MCF 10A (cell line): Measurements from ENCODE around the gene MGST1. TPM values are rescaled to one million over a fixed set of nuclear protein-coding genes. Genes with fewer than 3 reads are reported as not detected.

Source experiments
- BruUV-seq: library from RNA; stranded (reverse); fragments of 400-500 nt; replicated peaks from 2 replicates; lab custom pipeline; 2021; lab: Mats Ljungman, UMichigan
- CTCF ChIA-PET: fragments of 300-600 bp; sonication (Branson Sonifier 250); formaldehyde crosslinking; extraction: SDS; loops from one replicate; lab custom pipeline; 2021; ENCODE audit warnings: antibody characterized with exemption, inconsistent platforms; lab: Yijun Ruan, JAX
- POLR2A ChIA-PET: fragments of 300-600, 350-650 bp; sonication (Branson Sonifier 250); formaldehyde crosslinking; extraction: SDS; loops from one replicate; lab custom pipeline; 2020; ENCODE audit warnings: antibody characterized with exemption, inconsistent platforms; lab: Yijun Ruan, JAX
- DNase-seq: peaks from one replicate; pipeline ENCODE4 v3.0.0-alpha.2; 2018; ENCODE audit not compliant: unreplicated experiment
- H3K27ac Mint-ChIP-seq: one replicate; pipeline ENCODE4 v1.8.0; 2022; ENCODE audit warnings: mild to moderate bottlenecking, low read depth, mixed read lengths; ENCODE audit not compliant: unreplicated experiment
- H3K27me3 Mint-ChIP-seq: one replicate; pipeline ENCODE4 v1.8.0; 2022; ENCODE audit warnings: mixed read lengths; ENCODE audit not compliant: insufficient read depth, unreplicated experiment
- H3K36me3 Mint-ChIP-seq: one replicate; pipeline ENCODE4 v1.8.0; 2022; ENCODE audit warnings: mild to moderate bottlenecking, moderate library complexity, mixed read lengths; ENCODE audit not compliant: insufficient read depth, unreplicated experiment
- H3K4me1 Mint-ChIP-seq: one replicate; pipeline ENCODE4 v1.8.0; 2022; ENCODE audit warnings: mixed read lengths; ENCODE audit not compliant: insufficient read depth, unreplicated experiment
- H3K4me3 Mint-ChIP-seq: one replicate; pipeline ENCODE4 v1.8.0; 2022; ENCODE audit warnings: mild to moderate bottlenecking, moderate library complexity, mixed read lengths; ENCODE audit not compliant: unreplicated experiment
- H3K9me3 Mint-ChIP-seq: one replicate; pipeline ENCODE4 v1.8.0; 2022; ENCODE audit warnings: mixed read lengths; ENCODE audit not compliant: unreplicated experiment
- intact Hi-C: fragments of 100-400 bp; cut with micrococcal nuclease; formaldehyde crosslinking; loops from 2 replicates; pipeline ENCODE4 v1.14.1; 2022
- total RNA-seq: library from RNA; stranded (reverse); gene quantifications from 2 replicates; pipeline ENCODE4 v1.2.3, GENCODE V29; 2022
- TF ChIP-seq, protein P1 (sequence below): fragments of 200-600 bp; IDR thresholded peaks from one replicate; pipeline ENCODE4 v1.8.0; 2022; ENCODE audit warnings: antibody characterized with exemption, mild to moderate bottlenecking; ENCODE audit not compliant: unreplicated experiment

Gene MGST1
- total RNA-seq, 1 experiment from 2014 or later: 375 TPM

DNA sequence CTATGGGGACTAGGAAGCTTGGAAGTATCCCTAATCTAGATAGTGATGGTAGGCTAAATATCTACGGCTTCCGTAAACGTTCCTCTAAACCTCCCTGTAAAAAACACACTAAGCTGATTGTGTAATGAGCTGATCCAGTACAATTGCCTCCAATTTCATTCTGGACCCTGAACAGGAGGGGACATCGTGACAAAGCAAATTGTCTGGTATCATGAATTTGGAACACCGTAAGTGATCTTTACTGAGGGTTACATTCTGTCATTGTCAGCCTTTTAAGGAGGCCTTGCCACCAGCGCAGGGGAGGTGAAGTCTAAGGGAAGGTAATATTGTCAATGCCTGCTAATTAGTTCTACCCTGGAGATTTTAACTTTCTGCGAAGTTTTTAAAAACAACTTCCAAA is 487 bp upstream of the MGST1 start:
- Mint-ChIP-seq H3K9me3 (peaks cover 7% of the 10 kb centered on the region), H3K36me3 (peaks cover 35% of the 10 kb centered on the region), H3K4me1 (peaks cover 29% of the 10 kb centered on the region), H3K27ac (peak overlapping the region; percentile 94), H3K27me3 (no peaks in the 10 kb centered on the region), H3K4me3 (peak overlapping the region; percentile 85)
- ChIA-PET CTCF (interaction anchor here (0.6 kb wide), 1 partner anchor 503 kb away, joined by 4 read pairs; no protein-coding TSS in a partner anchor), POLR2A (interaction anchor here (1.6 to 2.2 kb wide), 2 partner anchors 14 to 17 kb away, joined by 5 to 7 read pairs; no protein-coding TSS in a partner anchor)
- BruUV-seq: no TSS peak
- DNase-seq: no peak
- intact Hi-C loops: loop anchor here (2.0 to 5.0 kb wide), 3 partner anchors 14 to 260 kb away; partner anchors contain the start of gene LMO3
- TF ChIP-seq, protein P1, sequence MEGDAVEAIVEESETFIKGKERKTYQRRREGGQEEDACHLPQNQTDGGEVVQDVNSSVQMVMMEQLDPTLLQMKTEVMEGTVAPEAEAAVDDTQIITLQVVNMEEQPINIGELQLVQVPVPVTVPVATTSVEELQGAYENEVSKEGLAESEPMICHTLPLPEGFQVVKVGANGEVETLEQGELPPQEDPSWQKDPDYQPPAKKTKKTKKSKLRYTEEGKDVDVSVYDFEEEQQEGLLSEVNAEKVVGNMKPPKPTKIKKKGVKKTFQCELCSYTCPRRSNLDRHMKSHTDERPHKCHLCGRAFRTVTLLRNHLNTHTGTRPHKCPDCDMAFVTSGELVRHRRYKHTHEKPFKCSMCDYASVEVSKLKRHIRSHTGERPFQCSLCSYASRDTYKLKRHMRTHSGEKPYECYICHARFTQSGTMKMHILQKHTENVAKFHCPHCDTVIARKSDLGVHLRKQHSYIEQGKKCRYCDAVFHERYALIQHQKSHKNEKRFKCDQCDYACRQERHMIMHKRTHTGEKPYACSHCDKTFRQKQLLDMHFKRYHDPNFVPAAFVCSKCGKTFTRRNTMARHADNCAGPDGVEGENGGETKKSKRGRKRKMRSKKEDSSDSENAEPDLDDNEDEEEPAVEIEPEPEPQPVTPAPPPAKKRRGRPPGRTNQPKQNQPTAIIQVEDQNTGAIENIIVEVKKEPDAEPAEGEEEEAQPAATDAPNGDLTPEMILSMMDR: no peak

DNA sequence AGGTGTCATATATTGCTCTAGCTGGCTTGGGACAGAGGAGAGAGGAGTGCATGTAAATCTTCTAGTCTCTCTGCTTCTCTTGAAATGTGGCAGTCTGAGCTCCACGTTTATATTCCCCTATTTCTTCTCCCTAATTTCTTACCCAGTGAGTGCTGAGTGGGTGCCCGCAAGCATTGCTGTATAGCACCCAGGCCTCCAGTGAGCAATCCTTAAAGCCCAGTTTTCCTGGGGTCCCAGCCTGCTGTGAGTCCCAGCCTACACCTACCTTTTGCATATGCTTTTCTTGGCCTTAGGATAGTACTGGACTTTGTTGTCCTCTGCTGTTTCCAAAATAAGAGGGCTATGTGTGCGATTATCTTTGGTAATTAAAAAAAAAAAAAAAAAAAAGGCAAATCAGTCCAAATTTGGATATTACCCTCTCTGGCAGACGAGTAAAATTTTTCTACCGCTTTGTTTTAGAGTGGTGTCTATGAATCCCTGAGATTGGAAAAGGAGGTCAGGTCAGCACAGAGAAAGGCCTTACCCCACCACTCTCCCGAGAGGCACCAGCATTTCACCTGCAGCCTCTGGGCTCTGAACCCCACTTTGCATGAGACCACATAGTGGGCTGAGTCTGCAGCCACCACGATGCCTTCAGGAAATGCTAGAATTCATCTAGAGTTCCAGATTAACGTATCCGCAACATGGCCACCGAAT is 1.1 kb downstream of the MGST1 start:
- CTCF ChIA-PET: interaction anchor here (0.9 kb wide), 2 partner anchors 12 to 177 kb away, joined by 3 to 7 read pairs; no protein-coding TSS in a partner anchor
- TSS peak; percentile 76 for BruUV-seq
- peak overlapping the region; percentile 85 for H3K4me3 Mint-ChIP-seq

DNA sequence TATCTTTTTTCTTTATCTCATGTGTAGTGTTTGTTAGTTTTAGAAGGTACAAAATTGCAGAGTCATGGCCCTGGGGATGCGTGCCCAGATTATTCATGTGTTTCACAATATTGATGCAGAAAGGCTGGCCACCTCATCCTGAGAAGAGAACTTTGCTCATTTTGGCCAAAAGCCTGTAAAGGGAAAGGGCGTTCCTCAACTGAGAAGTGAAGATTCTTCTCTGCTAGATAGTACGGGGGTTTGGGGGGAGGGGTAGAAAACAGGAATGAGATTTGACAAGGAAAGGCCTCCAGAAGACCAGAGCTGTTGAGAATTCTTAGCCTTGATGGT is 1.7 kb downstream of the MGST1 start:
- ChIA-PET POLR2A (interaction anchor here (1.0 to 1.8 kb wide), 4 partner anchors 78 to 438 kb away, joined by 3 to 6 read pairs (median 4); partner anchors contain the start of gene DERA), CTCF (interaction anchor here (0.9 to 3.6 kb wide), 4 partner anchors 11 to 182 kb away, joined by 3 to 20 read pairs (median 4); no protein-coding TSS in a partner anchor)
- BruUV-seq: no TSS peak
- TF ChIP-seq, protein P1: no peak
- peak overlapping the region; percentile 94 for H3K27ac Mint-ChIP-seq
- DNase-seq: peak; percentile 97
- no peaks in the 10 kb centered on the region for H3K9me3 Mint-ChIP-seq
- H3K4me1 Mint-ChIP-seq: peaks cover 31% of the 10 kb centered on the region
- intact Hi-C loops: loop anchor here (2.0 to 5.0 kb wide), 3 partner anchors 40 to 258 kb away; partner anchors contain the start of gene LMO3
- H3K4me3 Mint-ChIP-seq: peak overlapping the region; percentile 85
- peaks cover 56% of the 10 kb centered on the region for H3K36me3 Mint-ChIP-seq
- H3K27me3 Mint-ChIP-seq: no peaks in the 10 kb centered on the region

More for the DNA sequence above, 1.1 kb downstream of the MGST1 start:
- no peaks in the 10 kb centered on the region for H3K9me3 Mint-ChIP-seq
- H3K27me3 Mint-ChIP-seq: no peaks in the 10 kb centered on the region
- H3K36me3 Mint-ChIP-seq: peaks cover 51% of the 10 kb centered on the region
- POLR2A ChIA-PET: interaction anchor here (0.7 to 2.2 kb wide), 12 partner anchors 8 to 465 kb away, joined by 3 to 7 read pairs (median 4); partner anchors contain the start of gene DERA
- H3K4me1 Mint-ChIP-seq: peaks cover 31% of the 10 kb centered on the region
- peak overlapping the region; percentile 94 for H3K27ac Mint-ChIP-seq
- TF ChIP-seq, protein P1: no peak
- DNase-seq: peak; percentile 49
- intact Hi-C loops: loop anchor here (2.0 to 5.0 kb wide), 3 partner anchors 40 to 259 kb away; partner anchors contain the start of gene LMO3

DNA sequence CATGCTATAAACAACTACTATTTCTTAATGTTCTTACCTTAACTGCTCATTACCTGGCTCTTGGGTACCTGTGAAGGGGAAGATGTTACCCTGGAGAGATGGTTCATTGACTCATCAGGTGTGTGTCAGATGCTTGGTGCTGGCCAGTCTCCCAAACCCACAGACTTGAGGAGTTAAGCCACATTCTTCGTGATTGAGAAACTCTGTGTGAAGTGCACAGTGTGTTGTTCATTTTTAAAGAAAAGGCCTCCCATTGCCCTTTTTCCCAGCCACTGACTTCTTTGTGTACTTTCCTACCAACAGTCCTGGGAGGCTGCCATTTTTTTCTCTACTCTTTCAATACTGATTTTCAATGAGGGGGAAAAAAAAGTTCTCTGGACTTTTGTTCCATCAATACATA is 3.2 kb downstream of the MGST1 start:
- H3K9me3 Mint-ChIP-seq: no peaks in the 10 kb centered on the region
- TF ChIP-seq, protein P1: no peak
- intact Hi-C loops: no loop called here
- H3K36me3 Mint-ChIP-seq: peaks cover 72% of the 10 kb centered on the region
- no peaks in the 10 kb centered on the region for H3K27me3 Mint-ChIP-seq
- H3K4me3 Mint-ChIP-seq: peak overlapping the region; percentile 85
- DNase-seq: peak; percentile 99
- CTCF ChIA-PET: interaction anchor here (0.6 to 3.6 kb wide), 6 partner anchors 10 to 733 kb away, joined by 3 to 20 read pairs (median 4); no protein-coding TSS in a partner anchor
- peaks cover 33% of the 10 kb centered on the region for H3K4me1 Mint-ChIP-seq
- H3K27ac Mint-ChIP-seq: peak overlapping the region; percentile 94
- no TSS peak for BruUV-seq
- POLR2A ChIA-PET: interaction anchor here (0.9 to 1.8 kb wide), 8 partner anchors 10 to 440 kb away, joined by 3 to 8 read pairs (median 4); partner anchors contain the start of gene DERA
